Lower lobe of right lung (tissue), 2 donors: ENCODE measurements around the gene PKP4. TPM values are rescaled to one million over a fixed set of nuclear protein-coding genes. Genes with fewer than 3 reads are reported as not detected.

Source experiments
- ATAC-seq, 2 donors: fragments of 200-7000 bp; cut with Tn5 transposase; one replicate each; pipeline ENCODE4 v1.9.1; 2020 to 2022; ENCODE audit warnings: mild to moderate bottlenecking in 2 of 2, moderate library complexity in 2 of 2
- DNase-seq: peaks from one replicate; pipeline ENCODE4 v3.0.0-alpha.2; 2020
- H3K27ac ChIP-seq: fragments of 200-600 bp; one replicate; pipeline ENCODE4 v1.8.0; 2022
- H3K27me3 ChIP-seq: fragments of 200-600 bp; one replicate; pipeline ENCODE4 v1.8.0; 2022; ENCODE audit warnings: low read depth
- H3K36me3 ChIP-seq: fragments of 200-600 bp; one replicate; pipeline ENCODE4 v1.8.0; 2022; ENCODE audit warnings: mild to moderate bottlenecking
- H3K4me1 ChIP-seq: fragments of 200-600 bp; one replicate; pipeline ENCODE4 v1.8.0; 2022
- H3K4me3 ChIP-seq: fragments of 200-600 bp; one replicate; pipeline ENCODE4 v1.8.0; 2022; ENCODE audit warnings: mild to moderate bottlenecking
- H3K9me3 ChIP-seq: fragments of 200-600 bp; one replicate; pipeline ENCODE4 v1.8.0; 2022
- CTCF ChIP-seq: fragments of 200-600 bp; IDR thresholded peaks from one replicate; pipeline ENCODE4 v1.8.0; 2022; ENCODE audit warnings: antibody characterized with exemption, mild to moderate bottlenecking
- intact Hi-C: fragments of 100-400 bp; cut with DNase I; formaldehyde crosslinking; loops from one replicate; pipeline ENCODE4 v1.11.0; 2022
- total RNA-seq: library from RNA; stranded (reverse); fragmentation: NEBNext Ultra II Directional; extraction: Animal tissue kit (Norgen Biotek cat#: 25700); gene quantifications from one replicate; pipeline ENCODE4 v1.2.1, GENCODE V29; 2021
- donor health status: DM: no; HTN: yes; CAD: no; lungs with severe emphysema.

The PKP4 gene
- total RNA-seq, 1 donor from 2014 or later: 57.0 TPM

- no peak for TF ChIP-seq CTCF
These were observed 104.3 kb downstream of the PKP4 start for GRCh38 chr2:158561054-158561453.

GRCh38 chr2:158567208-158567607 lies 110.5 kb downstream of the PKP4 start:
- ATAC-seq: no peak
- no peak for TF ChIP-seq CTCF
- intact Hi-C loops: no loop called here

More at GRCh38 chr2:158561054-158561453, 104.3 kb downstream of the PKP4 start:
- Histone ChIP-seq H3K4me3 (no peak overlapping the region), H3K4me1 (no peaks in the 10 kb centered on the region), H3K27me3 (no peaks in the 10 kb centered on the region), H3K9me3 (no peaks in the 10 kb centered on the region), H3K36me3 (no peaks in the 10 kb centered on the region), H3K27ac (no peak overlapping the region)
- DNase-seq (no peak), ATAC-seq (no peak)
- intact Hi-C loops: no loop called here

GRCh38 chr2:158569284-158569683 lies 112.5 kb downstream of the PKP4 start:
- Histone ChIP-seq H3K9me3 (peaks cover 3% of the 10 kb centered on the region), H3K36me3 (no peaks in the 10 kb centered on the region), H3K27ac (no peak overlapping the region), H3K27me3 (no peaks in the 10 kb centered on the region), H3K4me3 (no peak overlapping the region), H3K4me1 (no peaks in the 10 kb centered on the region)
- TF ChIP-seq CTCF: no peak
- ATAC-seq: no peak
- intact Hi-C loops: no loop called here
- DNase-seq: no peak

More at GRCh38 chr2:158567208-158567607, 110.5 kb downstream of the PKP4 start:
- Histone ChIP-seq H3K4me3 (no peak overlapping the region), H3K36me3 (no peaks in the 10 kb centered on the region), H3K27ac (no peak overlapping the region), H3K9me3 (no peaks in the 10 kb centered on the region), H3K4me1 (no peaks in the 10 kb centered on the region), H3K27me3 (no peaks in the 10 kb centered on the region)
- DNase-seq: no peak

DNA sequence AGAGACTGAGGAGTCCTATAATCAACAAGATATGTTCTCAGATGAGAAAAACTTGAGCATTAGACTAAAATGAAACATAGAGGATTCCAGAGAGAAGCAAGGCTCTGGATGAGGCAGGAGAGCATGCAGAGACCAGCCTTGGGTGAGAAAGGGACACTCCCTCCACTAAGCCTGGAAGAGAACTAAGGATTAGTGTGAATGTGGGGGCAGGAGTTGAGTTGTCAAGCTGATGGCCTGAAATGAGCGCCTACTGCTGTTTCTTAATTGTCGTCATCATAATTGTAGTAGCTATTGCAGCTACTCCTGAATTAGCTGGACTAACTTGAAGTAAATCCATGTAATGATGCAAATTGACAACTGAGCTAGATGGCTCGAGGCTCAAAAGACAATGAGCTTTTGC lies 114.1 kb downstream of the PKP4 start:
- Histone ChIP-seq H3K27me3 (no peaks in the 10 kb centered on the region), H3K27ac (no peak overlapping the region), H3K4me1 (no peaks in the 10 kb centered on the region), H3K36me3 (no peaks in the 10 kb centered on the region), H3K4me3 (no peak overlapping the region), H3K9me3 (peaks cover 3% of the 10 kb centered on the region)
- DNase-seq (no peak), ATAC-seq (no peak)
- intact Hi-C loops: no loop called here
- no peak for TF ChIP-seq CTCF

DNA sequence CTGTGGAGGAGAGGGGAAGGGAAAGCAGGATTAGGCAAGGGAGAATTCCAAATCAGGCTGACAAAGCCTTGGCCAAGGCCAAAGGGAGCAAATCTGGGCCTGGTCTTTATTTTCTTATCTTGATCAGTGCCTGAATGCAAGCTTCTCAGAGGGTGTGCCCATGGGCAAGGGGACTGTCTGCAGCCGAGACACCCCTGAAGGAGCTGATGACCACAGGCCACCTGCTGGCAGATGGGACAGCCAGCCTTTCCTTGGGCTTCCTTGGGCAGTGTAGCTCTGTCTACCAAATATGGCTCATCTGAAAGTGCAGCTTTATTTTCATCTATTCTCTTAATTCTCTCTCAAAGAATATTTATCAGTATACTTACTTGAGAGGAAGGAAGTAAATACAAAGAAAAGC lies 117.0 kb downstream of the PKP4 start:
- Histone ChIP-seq H3K9me3 (peaks cover 3% of the 10 kb centered on the region), H3K27me3 (no peaks in the 10 kb centered on the region), H3K36me3 (no peaks in the 10 kb centered on the region), H3K4me3 (no peak overlapping the region), H3K27ac (no peak overlapping the region), H3K4me1 (no peaks in the 10 kb centered on the region)
- no peak for TF ChIP-seq CTCF
- ATAC-seq (no peak), DNase-seq (no peak)
- intact Hi-C loops: no loop called here

- Histone ChIP-seq H3K9me3 (peaks cover 3% of the 10 kb centered on the region), H3K36me3 (no peaks in the 10 kb centered on the region), H3K4me3 (no peak overlapping the region), H3K27ac (no peak overlapping the region), H3K4me1 (no peaks in the 10 kb centered on the region), H3K27me3 (no peaks in the 10 kb centered on the region)
- ATAC-seq (no peak), DNase-seq (no peak)
- TF ChIP-seq CTCF: no peak
- intact Hi-C loops: no loop called here
These were observed 118.4 kb downstream of the PKP4 start for GRCh38 chr2:158575051-158575635.
